Keratinocyte (primary cell): ENCODE results near the gene C10orf90.

Experiments used
- EZH2 ChIP-seq: IDR thresholded peaks from one replicate; pipeline ENCODE4 v1.6.1; 2012; ENCODE audit warnings: inconsistent platforms, mild to moderate bottlenecking, low read length, moderate library complexity
- TF ChIP-seq, protein P1 (sequence below), 3 experiments: IDR thresholded peaks in 1 of 3; conservative IDR thresholded peaks in 1 of 3; optimal IDR thresholded peaks in 1 of 3; 2 replicates in 2 of 3; 3 replicates in 1 of 3; pipeline versions ENCODE3 to v1.5.1; 2011; ENCODE audit warnings: low read length in 3 of 3, mild to moderate bottlenecking in 3 of 3, moderate library complexity in 2 of 3, control low read depth in 1 of 3, inconsistent platforms in 1 of 3; ENCODE audit not compliant: insufficient read depth in 2 of 3; ENCODE audit errors: extremely low read depth in 1 of 3

DNA sequence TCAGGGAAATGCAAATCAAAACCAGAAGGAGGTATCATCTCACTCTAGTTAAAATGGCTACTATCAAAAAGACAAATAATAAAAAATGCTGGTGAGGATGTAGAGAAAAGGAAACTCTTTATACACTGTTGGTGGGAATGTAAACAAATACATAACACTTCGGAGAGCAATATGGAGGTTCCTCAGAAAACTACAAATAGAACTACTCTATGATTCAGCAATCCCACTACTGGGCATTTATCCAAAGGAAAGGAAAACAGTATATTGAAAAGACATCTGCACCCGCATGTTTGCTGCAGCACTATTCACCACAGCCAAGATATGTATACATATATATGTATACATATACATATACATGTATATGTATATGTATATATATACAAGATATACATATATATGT is 94.2 kb downstream of the C10orf90 start:
- TF ChIP-seq, protein P1, sequence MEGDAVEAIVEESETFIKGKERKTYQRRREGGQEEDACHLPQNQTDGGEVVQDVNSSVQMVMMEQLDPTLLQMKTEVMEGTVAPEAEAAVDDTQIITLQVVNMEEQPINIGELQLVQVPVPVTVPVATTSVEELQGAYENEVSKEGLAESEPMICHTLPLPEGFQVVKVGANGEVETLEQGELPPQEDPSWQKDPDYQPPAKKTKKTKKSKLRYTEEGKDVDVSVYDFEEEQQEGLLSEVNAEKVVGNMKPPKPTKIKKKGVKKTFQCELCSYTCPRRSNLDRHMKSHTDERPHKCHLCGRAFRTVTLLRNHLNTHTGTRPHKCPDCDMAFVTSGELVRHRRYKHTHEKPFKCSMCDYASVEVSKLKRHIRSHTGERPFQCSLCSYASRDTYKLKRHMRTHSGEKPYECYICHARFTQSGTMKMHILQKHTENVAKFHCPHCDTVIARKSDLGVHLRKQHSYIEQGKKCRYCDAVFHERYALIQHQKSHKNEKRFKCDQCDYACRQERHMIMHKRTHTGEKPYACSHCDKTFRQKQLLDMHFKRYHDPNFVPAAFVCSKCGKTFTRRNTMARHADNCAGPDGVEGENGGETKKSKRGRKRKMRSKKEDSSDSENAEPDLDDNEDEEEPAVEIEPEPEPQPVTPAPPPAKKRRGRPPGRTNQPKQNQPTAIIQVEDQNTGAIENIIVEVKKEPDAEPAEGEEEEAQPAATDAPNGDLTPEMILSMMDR (optimal IDR thresholded peaks at IDR 0.05 in 1 of 3, IDR thresholded peaks at IDR 0.05 in 1 of 3, conservative IDR thresholded peaks at IDR 0.05 in 1 of 3; ENCODE audit: extremely low read depth in 1 of 3, insufficient read depth in 2 of 3, low read length in 3 of 3) = no peak
- TF ChIP-seq EZH2 = no peak
